GM19239 (cell line): ENCODE measurements around the gene NAV1.
"Not testable (repeated sequence)": the region's sequence is repeated elsewhere in the genome, so short reads cannot be mapped to it uniquely, and the experiment has no call there.

ENCODE experiments used
- DNase-seq: peaks from one replicate; pipeline ENCODE4 v3.0.0; 2011; ENCODE audit warnings: low spot score; ENCODE audit not compliant: insufficient read length
- FAIRE-seq: peaks from 2 replicates; lab custom pipeline; 2011; peaks lifted over from hg19 to GRCh38; lab: Jason Lieb, UNC

Gene NAV1

GRCh38 chr1:201538612-201539551, at the start of gene NAV1:
Gene NAV1, plus strand, starts transcription at chr1:201539127. Its CDS starts 83,758 bp downstream, at chr1:201622885.
- no peak for DNase-seq
- FAIRE-seq = no peak

GRCh38 chr1:201489643-201490261, 49.2 kb upstream of the NAV1 start:
- DNase-seq (no peak), FAIRE-seq (no peak)

- FAIRE-seq (no peak), DNase-seq (no peak)
Measured at GRCh38 chr1:201490708-201491131, 48.2 kb upstream of the NAV1 start.

GRCh38 chr1:201491896-201492511, 46.9 kb upstream of the NAV1 start:
- no peak for FAIRE-seq

GRCh38 chr1:201493026-201493656, 45.8 kb upstream of the NAV1 start:
- not testable (repeated sequence) for FAIRE-seq, DNase-seq

More at GRCh38 chr1:201491896-201492511, 46.9 kb upstream of the NAV1 start:
- no peak for DNase-seq

- DNase-seq (no peak), FAIRE-seq (no peak)
Measured at GRCh38 chr1:201493757-201494617, 44.9 kb upstream of the NAV1 start.

GRCh38 chr1:201495551-201496295, 43.2 kb upstream of the NAV1 start:
- DNase-seq (no peak), FAIRE-seq (no peak)

GRCh38 chr1:201496296-201496690, 42.6 kb upstream of the NAV1 start:
- DNase-seq (no peak), FAIRE-seq (no peak)

- DNase-seq (no peak), FAIRE-seq (no peak)
Measured at GRCh38 chr1:201497935-201498509, 40.9 kb upstream of the NAV1 start.

- no peak for FAIRE-seq
Measured at GRCh38 chr1:201498621-201499020, 40.3 kb upstream of the NAV1 start.

GRCh38 chr1:201499191-201499590, 39.7 kb upstream of the NAV1 start:
- no peak for DNase-seq
- no peak for FAIRE-seq

More at GRCh38 chr1:201498621-201499020, 40.3 kb upstream of the NAV1 start:
- DNase-seq = no peak

GRCh38 chr1:201499795-201500669, 38.9 kb upstream of the NAV1 start:
- no peak for FAIRE-seq
- DNase-seq = no peak

GRCh38 chr1:201500670-201501120, 38.2 kb upstream of the NAV1 start:
- DNase-seq = no peak
- no peak for FAIRE-seq

GRCh38 chr1:201501144-201501543, 37.8 kb upstream of the NAV1 start:
- FAIRE-seq (no peak), DNase-seq (no peak)

GRCh38 chr1:201501812-201502510, 37.0 kb upstream of the NAV1 start:
- no peak for FAIRE-seq

GRCh38 chr1:201502511-201502857, 36.4 kb upstream of the NAV1 start:
- DNase-seq (no peak), FAIRE-seq (no peak)

More at GRCh38 chr1:201501812-201502510, 37.0 kb upstream of the NAV1 start:
- DNase-seq = no peak
